Mesenchymal stem cell (in vitro differentiated cells and primary cell): Measurements from ENCODE around the gene CELSR3.

ENCODE experiments used
- DNase-seq: peaks from one replicate; pipeline ENCODE4 v3.0.0-alpha.2; 2013
- H2AFZ ChIP-seq: one replicate; pipeline ENCODE4 v1.6.1; 2013; ENCODE audit warnings: low read depth, mild to moderate bottlenecking, control low read depth, inconsistent platforms, low read length, moderate library complexity
- H2AK5ac ChIP-seq: 2 replicates; pipeline ENCODE4 v1.6.1; 2013; ENCODE audit warnings: low read length, moderate library complexity, mild to moderate bottlenecking, inconsistent platforms; ENCODE audit not compliant: severe bottlenecking
- H2BK120ac ChIP-seq: one replicate; pipeline ENCODE4 v1.6.1; 2013; ENCODE audit warnings: low read depth, mild to moderate bottlenecking, inconsistent platforms, low read length, moderate library complexity
- H2BK12ac ChIP-seq, 2 experiments: one replicate each; pipeline ENCODE4 v1.6.1; 2013; ENCODE audit warnings: inconsistent platforms in 2 of 2, low read length in 2 of 2, mild to moderate bottlenecking in 2 of 2, moderate library complexity in 2 of 2, control low read depth in 1 of 2
- H2BK15ac ChIP-seq: one replicate; pipeline ENCODE4 v1.6.1; 2013; ENCODE audit warnings: mild to moderate bottlenecking, low read depth, inconsistent platforms; ENCODE audit not compliant: poor library complexity, severe bottlenecking
- H2BK5ac ChIP-seq: 2 replicates; pipeline ENCODE4 v1.6.1; 2013; ENCODE audit warnings: low read depth, mild to moderate bottlenecking, low read length, control low read depth, inconsistent platforms; ENCODE audit not compliant: poor library complexity, severe bottlenecking
- H3K14ac ChIP-seq, 2 experiments: one replicate each; pipeline ENCODE4 v1.6.1; 2013; ENCODE audit warnings: inconsistent platforms in 2 of 2, low read length in 2 of 2, control low read depth in 1 of 2, mild to moderate bottlenecking in 1 of 2, moderate library complexity in 1 of 2
- H3K18ac ChIP-seq, 2 experiments: one replicate each; pipeline ENCODE4 v1.6.1; 2013; ENCODE audit warnings: inconsistent platforms in 2 of 2, low read length in 2 of 2, control low read depth in 1 of 2, low read depth in 1 of 2, mild to moderate bottlenecking in 1 of 2
- H3K23ac ChIP-seq, 2 experiments: one replicate each; pipeline ENCODE4 v1.6.1; 2013; ENCODE audit warnings: inconsistent platforms in 2 of 2, low read length in 2 of 2, mild to moderate bottlenecking in 2 of 2, moderate library complexity in 2 of 2, control low read depth in 1 of 2
- H3K27ac ChIP-seq: 2 replicates; pipeline ENCODE4 v1.5.1; 2013; ENCODE audit warnings: mild to moderate bottlenecking, moderate library complexity, low read length, control low read depth, inconsistent platforms; ENCODE audit not compliant: poor library complexity, severe bottlenecking
- H3K27me3 ChIP-seq, 2 experiments: 2 replicates each; pipeline versions ENCODE4 v1.6.1 to v1.7.0; 2013; ENCODE audit warnings: low read length in 2 of 2, mild to moderate bottlenecking in 2 of 2, moderate library complexity in 2 of 2, control low read depth in 1 of 2, inconsistent platforms in 1 of 2; ENCODE audit not compliant: control insufficient read depth in 1 of 2, insufficient read depth in 1 of 2
- H3K36me3 ChIP-seq, 2 experiments: 2 replicates each; pipeline versions ENCODE4 v1.6.1 to v1.7.0; 2013; ENCODE audit warnings: low read length in 2 of 2, control low read depth in 1 of 2, inconsistent platforms in 1 of 2, low read depth in 1 of 2, mild to moderate bottlenecking in 1 of 2; ENCODE audit not compliant: insufficient read depth in 2 of 2, control insufficient read depth in 1 of 2
- H3K4ac ChIP-seq, 2 experiments: one replicate each; pipeline ENCODE4 v1.6.1; 2013; ENCODE audit warnings: inconsistent platforms in 2 of 2, low read length in 2 of 2, mild to moderate bottlenecking in 2 of 2, moderate library complexity in 2 of 2, control low read depth in 1 of 2, low read depth in 1 of 2
- H3K4me1 ChIP-seq: 2 replicates; pipeline ENCODE4 v1.6.1; 2013; ENCODE audit warnings: low read depth, low read length, control low read depth; ENCODE audit not compliant: control insufficient read depth, insufficient read depth
- H3K4me2 ChIP-seq: 2 replicates; pipeline ENCODE4 v1.6.1; 2013; ENCODE audit warnings: low read length, mild to moderate bottlenecking, inconsistent platforms; ENCODE audit not compliant: poor library complexity, severe bottlenecking
- H3K4me3 ChIP-seq, 2 experiments: 2 replicates each; pipeline versions ENCODE4 v1.5.1 to v1.7.0; 2013; ENCODE audit warnings: low read length in 2 of 2, mild to moderate bottlenecking in 2 of 2, control low read depth in 1 of 2, low read depth in 1 of 2; ENCODE audit not compliant: insufficient read depth in 1 of 2
- H3K79me1 ChIP-seq: replicated peaks from 2 replicates; pipeline ENCODE4 v1.6.1; 2013; ENCODE audit warnings: mild to moderate bottlenecking, control low read depth, low read length, inconsistent platforms; ENCODE audit not compliant: poor library complexity, severe bottlenecking
- H3K9ac ChIP-seq: 2 replicates; pipeline ENCODE4 v1.7.0; 2013; ENCODE audit warnings: mild to moderate bottlenecking, low read length, moderate library complexity
- H3K9me3 ChIP-seq: 2 replicates; pipeline ENCODE4 v1.7.0; 2013; ENCODE audit warnings: mild to moderate bottlenecking, low read length; ENCODE audit not compliant: control insufficient read depth
- H4K8ac ChIP-seq: one replicate; pipeline ENCODE4 v1.6.1; 2013; ENCODE audit warnings: inconsistent platforms, mild to moderate bottlenecking, low read length, moderate library complexity
- H4K91ac ChIP-seq: one replicate; pipeline ENCODE4 v1.6.1; 2013; ENCODE audit warnings: mild to moderate bottlenecking, low read length, inconsistent platforms
- WGBS: methylation state at CpG from one replicate; pipeline ENCODE4 v1.1.7; 2013; ENCODE audit warnings: mixed read lengths; 5-methylcytosine and 5-hydroxymethylcytosine counted together

Gene CELSR3

DNA sequence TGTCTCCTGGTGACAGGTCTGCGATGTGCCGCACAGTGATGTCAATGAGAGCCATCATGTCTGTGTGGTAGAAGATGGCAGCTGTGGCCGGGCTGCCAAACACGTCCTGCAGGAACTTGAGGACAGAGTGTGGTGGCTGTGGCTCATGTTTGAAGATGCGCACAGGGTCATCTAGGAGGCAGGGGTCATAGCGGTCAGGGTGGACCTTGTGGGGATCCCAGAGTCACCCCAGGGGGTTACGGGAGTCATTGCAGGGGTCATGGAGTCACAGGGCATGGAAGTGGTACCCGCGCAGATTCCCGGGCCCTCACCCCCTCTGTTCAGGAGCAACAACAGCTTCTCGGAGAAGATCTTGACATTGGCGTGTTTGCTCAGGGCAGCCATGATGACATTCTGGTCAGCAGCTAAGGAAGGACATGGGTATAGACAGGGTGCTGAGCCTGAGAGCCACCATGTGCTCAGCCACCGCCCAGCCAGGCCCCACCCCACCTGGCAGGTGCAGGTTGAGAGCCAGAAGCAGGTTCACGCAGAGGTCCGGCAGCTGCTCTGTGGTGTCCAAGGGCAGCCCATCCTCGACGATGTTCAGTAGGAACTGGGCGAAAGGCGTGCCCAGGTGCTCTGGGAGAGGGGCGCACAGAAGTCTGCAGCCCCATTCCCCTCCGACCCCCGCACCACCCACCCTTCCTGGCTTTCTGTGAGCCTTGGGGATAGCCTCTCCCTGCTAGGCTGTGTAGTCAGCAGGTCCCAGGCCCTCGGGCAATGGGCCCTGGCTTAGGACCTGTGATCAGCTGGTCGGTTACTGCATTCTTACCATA is 16.1 kb upstream of the CELSR3 start:
- H3K9me3 ChIP-seq = no peaks in the 10 kb centered on the region
- no peak overlapping the region for H3K14ac ChIP-seq
- H3K4me3 ChIP-seq = no peak overlapping the region
- no peak overlapping the region for H2AFZ ChIP-seq
- no peak overlapping the region for H3K27ac ChIP-seq
- peaks cover 22% of the 10 kb centered on the region for H3K4me1 ChIP-seq
- H3K4me2 ChIP-seq = no peak overlapping the region
- 98% methylated on average over 22 of the region's 24 CpGs for WGBS
- H2BK15ac ChIP-seq = peak overlapping the region; percentile 17
- H3K36me3 ChIP-seq = peaks cover 70 to 79% of the 10 kb centered on the region in 2 experiments
- H2AK5ac ChIP-seq = no peak overlapping the region
- H2BK5ac ChIP-seq = no peak overlapping the region
- no peak overlapping the region for H3K23ac ChIP-seq
- H2BK120ac ChIP-seq = no peak overlapping the region
- peaks cover 26% of the 10 kb centered on the region for H3K79me1 ChIP-seq
- no peak overlapping the region for H2BK12ac ChIP-seq
- H3K27me3 ChIP-seq = no peaks in the 10 kb centered on the region
- H3K9ac ChIP-seq = no peak overlapping the region
- H4K91ac ChIP-seq = no peak overlapping the region
- no peak for DNase-seq
- no peak overlapping the region for H4K8ac ChIP-seq
- no peak overlapping the region for H3K18ac ChIP-seq
- H3K4ac ChIP-seq = no peak overlapping the region

DNA sequence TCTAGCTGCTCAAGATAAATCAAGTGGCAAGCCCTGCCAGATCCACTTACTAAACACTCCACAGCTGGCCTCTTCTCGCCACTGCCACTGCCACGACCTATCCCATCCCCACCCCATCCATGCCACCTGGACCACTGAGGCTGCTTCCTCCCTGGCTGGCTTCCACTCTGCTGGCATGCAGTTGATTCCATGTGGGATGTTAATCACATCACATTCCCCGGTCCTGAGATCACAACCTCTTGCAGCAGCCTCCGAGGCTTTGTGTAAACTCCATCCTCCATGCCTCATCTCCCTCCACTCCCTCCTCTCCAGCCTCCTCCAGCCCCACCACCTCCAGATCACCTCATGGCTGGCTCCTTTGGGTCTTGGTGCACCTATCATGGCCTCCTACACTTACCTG is 15.4 kb upstream of the CELSR3 start:
- no peak overlapping the region for H3K14ac ChIP-seq
- peaks cover 26% of the 10 kb centered on the region for H3K79me1 ChIP-seq
- no peak overlapping the region for H3K9ac ChIP-seq
- no peaks in the 10 kb centered on the region for H3K27me3 ChIP-seq
- no peak overlapping the region for H2BK120ac ChIP-seq
- H3K27ac ChIP-seq = no peak overlapping the region
- 63% methylated on average over 4 of the region's 4 CpGs for WGBS
- no peak overlapping the region for H3K18ac ChIP-seq
- no peak overlapping the region for H2BK15ac ChIP-seq
- DNase-seq = peak; percentile 31
- no peak overlapping the region for H3K4me3 ChIP-seq
- H4K8ac ChIP-seq = no peak overlapping the region
- H4K91ac ChIP-seq = no peak overlapping the region
- H2AK5ac ChIP-seq = no peak overlapping the region
- H3K36me3 ChIP-seq = peaks cover 70 to 80% of the 10 kb centered on the region in 2 experiments
- no peak overlapping the region for H2AFZ ChIP-seq
- H3K4ac ChIP-seq = no peak overlapping the region
- H3K4me1 ChIP-seq = peaks cover 16% of the 10 kb centered on the region
- no peak overlapping the region for H2BK12ac ChIP-seq
- no peak overlapping the region for H3K23ac ChIP-seq
- no peaks in the 10 kb centered on the region for H3K9me3 ChIP-seq
- H2BK5ac ChIP-seq = no peak overlapping the region
- no peak overlapping the region for H3K4me2 ChIP-seq

DNA sequence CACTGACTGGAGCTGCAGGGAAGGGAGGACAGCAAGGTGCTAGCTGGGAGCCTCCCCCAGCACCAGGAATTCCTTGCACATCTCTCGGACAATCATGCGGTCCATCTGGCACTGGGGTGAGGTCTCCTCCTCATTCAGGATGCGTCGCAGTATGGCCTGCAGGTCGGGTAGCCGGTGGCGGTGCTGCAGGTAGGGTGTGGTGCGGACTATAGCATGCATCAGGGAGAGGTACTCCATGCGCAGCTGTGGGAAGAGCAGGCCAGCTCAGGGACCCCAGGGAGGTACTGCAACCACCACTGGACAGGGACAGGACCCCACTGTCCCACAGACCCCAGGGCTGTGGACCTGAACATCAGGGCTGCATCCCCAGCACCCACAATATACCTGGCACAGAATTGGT is 11.8 kb upstream of the CELSR3 start:
- DNase-seq = no peak
- H2BK120ac ChIP-seq = no peak overlapping the region
- H2AK5ac ChIP-seq = no peak overlapping the region
- H3K14ac ChIP-seq = no peak overlapping the region
- no peak overlapping the region for H3K4ac ChIP-seq
- H3K9me3 ChIP-seq = no peaks in the 10 kb centered on the region
- no peak overlapping the region for H3K4me2 ChIP-seq
- H4K8ac ChIP-seq = no peak overlapping the region
- H3K23ac ChIP-seq = no peak overlapping the region
- no peak overlapping the region for H3K9ac ChIP-seq
- no peak overlapping the region for H3K27ac ChIP-seq
- H4K91ac ChIP-seq = no peak overlapping the region
- H2AFZ ChIP-seq = no peak overlapping the region
- H3K36me3 ChIP-seq = peaks cover 49 to 68% of the 10 kb centered on the region in 2 experiments
- WGBS = 97% methylated on average over 9 of the region's 9 CpGs
- H3K4me1 ChIP-seq = peaks cover 9% of the 10 kb centered on the region
- peaks cover 4% of the 10 kb centered on the region for H3K79me1 ChIP-seq
- H3K4me3 ChIP-seq = no peak overlapping the region
- H3K27me3 ChIP-seq = no peaks in the 10 kb centered on the region
- H3K18ac ChIP-seq = no peak overlapping the region
- H2BK5ac ChIP-seq = no peak overlapping the region
- no peak overlapping the region for H2BK12ac ChIP-seq
- H2BK15ac ChIP-seq = no peak overlapping the region

DNA sequence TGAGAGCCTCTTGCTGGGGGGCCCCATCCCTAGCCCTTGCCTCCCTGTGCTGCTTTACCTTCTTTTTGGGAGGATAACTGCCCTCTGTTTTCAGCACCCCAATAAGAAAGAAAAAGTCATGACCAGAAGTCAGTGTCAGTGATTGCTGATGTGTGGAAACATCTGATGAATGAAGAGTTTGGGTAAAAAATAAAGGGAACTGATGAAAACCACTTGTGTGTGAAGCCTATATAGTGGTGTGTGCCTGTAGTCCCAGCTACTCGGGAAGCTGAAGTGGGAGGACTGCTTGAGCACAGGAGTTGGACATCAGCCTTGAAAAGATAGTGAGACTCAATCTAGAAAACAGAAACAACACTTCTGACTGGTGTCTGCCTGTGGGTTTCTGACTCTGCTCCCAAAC is 9.8 kb upstream of the CELSR3 start:
- no peak overlapping the region for H2AK5ac ChIP-seq
- no peak overlapping the region for H2BK120ac ChIP-seq
- no peak overlapping the region for H4K8ac ChIP-seq
- H2BK12ac ChIP-seq = no peak overlapping the region
- H3K9ac ChIP-seq = no peak overlapping the region
- WGBS = 100% methylated on average over 1 of the region's 1 CpG
- no peak overlapping the region for H3K4ac ChIP-seq
- H3K4me3 ChIP-seq = no peak overlapping the region
- H3K79me1 ChIP-seq = peaks cover 4% of the 10 kb centered on the region
- H3K4me2 ChIP-seq = no peak overlapping the region
- H2AFZ ChIP-seq = no peak overlapping the region
- H3K27ac ChIP-seq = no peak overlapping the region
- no peak overlapping the region for H3K18ac ChIP-seq
- no peak for DNase-seq
- no peak overlapping the region for H4K91ac ChIP-seq
- no peaks in the 10 kb centered on the region for H3K27me3 ChIP-seq
- H2BK5ac ChIP-seq = no peak overlapping the region
- H3K14ac ChIP-seq = no peak overlapping the region
- peaks cover 29 to 49% of the 10 kb centered on the region in 2 experiments for H3K36me3 ChIP-seq
- H3K9me3 ChIP-seq = no peaks in the 10 kb centered on the region
- H2BK15ac ChIP-seq = no peak overlapping the region
- H3K23ac ChIP-seq = no peak overlapping the region
- H3K4me1 ChIP-seq = peaks cover 2% of the 10 kb centered on the region
